Endothelial cell of umbilical vein (primary cell): ENCODE data around the gene AGBL4. TPM values are rescaled to one million over a fixed set of nuclear protein-coding genes. Genes with fewer than 3 reads are reported as not detected.

Experiments used
- BruUV-seq: library from RNA; stranded (reverse); fragments of 400-500 nt; replicated peaks from 2 replicates; lab custom pipeline; 2021; lab: Mats Ljungman, UMichigan
- CTCF ChIA-PET: fragments of 300-600, 350-600 bp; sonication (Branson Sonifier 250); formaldehyde crosslinking; loops from one replicate; lab custom pipeline; 2021; ENCODE audit warnings: antibody characterized with exemption, inconsistent platforms; lab: Charles Lee
- POLR2A ChIA-PET: fragments of 300-600, 350-600 bp; sonication (Branson Sonifier 250); formaldehyde crosslinking; loops from one replicate; lab custom pipeline; 2021; ENCODE audit warnings: antibody characterized with exemption, inconsistent platforms; lab: Charles Lee
- DNase-seq: peaks from one replicate; pipeline ENCODE4 v3.0.0-alpha.2; 2011; ENCODE audit warnings: low read depth, low spot score
- FAIRE-seq: peaks from 2 replicates; lab custom pipeline; 2011; peaks lifted over from hg19 to GRCh38; lab: Jason Lieb, UNC
- H2AFZ ChIP-seq: 2 replicates; pipeline ENCODE4 v1.6.0; 2012; ENCODE audit warnings: low read depth, low read length, control low read depth, inconsistent platforms
- H3K27ac ChIP-seq: 2 replicates; pipeline ENCODE4 v1.5.1; 2011; ENCODE audit warnings: low read depth, mild to moderate bottlenecking, control low read depth, low read length, moderate library complexity; ENCODE audit not compliant: insufficient read depth
- H3K27me3 ChIP-seq, 2 experiments: 2 replicates each; pipeline versions ENCODE4 v1.6.0 to v1.6.1; 2011; ENCODE audit warnings: low read length in 2 of 2, mixed read lengths in 1 of 2; ENCODE audit not compliant: control insufficient read depth in 2 of 2, insufficient read depth in 2 of 2
- H3K36me3 ChIP-seq, 2 experiments: 2 replicates in 1 of 2; 3 replicates in 1 of 2; pipeline ENCODE4 v1.5.1; 2011; ENCODE audit warnings: low read length in 2 of 2, mild to moderate bottlenecking in 1 of 2, moderate library complexity in 1 of 2; ENCODE audit not compliant: control insufficient read depth in 2 of 2, insufficient read depth in 2 of 2; ENCODE audit errors: extremely low read depth in 1 of 2
- H3K4me1 ChIP-seq: 3 replicates; pipeline ENCODE4 v1.5.1; 2011; ENCODE audit warnings: mild to moderate bottlenecking, low read length; ENCODE audit not compliant: control insufficient read depth, insufficient read depth; ENCODE audit errors: extremely low read depth
- H3K4me2 ChIP-seq: 2 replicates; pipeline ENCODE4 v1.6.1; 2011; ENCODE audit warnings: low read length, control low read depth, mixed read lengths; ENCODE audit not compliant: insufficient read depth
- H3K4me3 ChIP-seq, 3 experiments: fragments of 200-600 bp in 1 of 3; sonication (generic), shearing (Covaris generic) in 1 of 3; replicated peaks in 1 of 3; 2 replicates each; pipeline ENCODE4 v1.5.1; 2011 to 2016; ENCODE audit warnings: control low read depth in 3 of 3, low read length in 3 of 3, mild to moderate bottlenecking in 2 of 3, inconsistent platforms in 1 of 3, low read depth in 1 of 3, moderate library complexity in 1 of 3; ENCODE audit not compliant: insufficient read depth in 1 of 3
- H3K79me2 ChIP-seq: 2 replicates; pipeline ENCODE4 v1.6.0; 2012; ENCODE audit warnings: low read length, inconsistent platforms; ENCODE audit not compliant: control insufficient read depth, insufficient read depth
- H3K9ac ChIP-seq: replicated peaks from 2 replicates; pipeline ENCODE3; 2011; ENCODE audit warnings: low read length, control low read depth; ENCODE audit not compliant: insufficient read depth; ENCODE audit errors: extremely low read depth
- H3K9me1 ChIP-seq: replicated peaks from 3 replicates; pipeline ENCODE4 v1.6.0; 2011; ENCODE audit warnings: mild to moderate bottlenecking, low read length; ENCODE audit not compliant: control insufficient read depth, insufficient read depth; ENCODE audit errors: extremely low read depth
- H3K9me3 ChIP-seq: replicated peaks from 2 replicates; pipeline ENCODE4 v1.5.1; 2012; ENCODE audit warnings: low read length, inconsistent platforms; ENCODE audit not compliant: control insufficient read depth, insufficient read depth
- H4K20me1 ChIP-seq: replicated peaks from 2 replicates; pipeline ENCODE3; 2011; ENCODE audit warnings: mild to moderate bottlenecking, low read length; ENCODE audit not compliant: control insufficient read depth, insufficient read depth; ENCODE audit errors: extremely low read depth
- CTCF ChIP-seq, 2 donors: IDR thresholded peaks; 1 replicate in 1 of 2; 2 replicates in 1 of 2; pipeline ENCODE4 v1.5.1; 2011; ENCODE audit warnings: low read length in 2 of 2, mild to moderate bottlenecking in 2 of 2, moderate library complexity in 2 of 2, control low read depth in 1 of 2, inconsistent platforms in 1 of 2, low read depth in 1 of 2; ENCODE audit not compliant: insufficient read depth in 1 of 2; ENCODE audit errors: extremely low read depth in 1 of 2
- EZH2 ChIP-seq: IDR thresholded peaks from 2 replicates; pipeline ENCODE4 v1.6.1; 2012; ENCODE audit warnings: borderline replicate concordance, low read depth, mild to moderate bottlenecking, moderate library complexity, low read length, inconsistent platforms; ENCODE audit not compliant: severe bottlenecking
- FOS ChIP-seq: IDR thresholded peaks from 2 replicates; pipeline ENCODE4 v1.6.1; 2011; ENCODE audit warnings: mild to moderate bottlenecking, low read length, moderate library complexity, borderline replicate concordance; ENCODE audit not compliant: insufficient read depth
- GATA2 ChIP-seq: IDR thresholded peaks from 2 replicates; pipeline ENCODE4 v1.7.0; 2011; ENCODE audit warnings: low read depth, mild to moderate bottlenecking, moderate library complexity, mixed read lengths, low read length; ENCODE audit not compliant: insufficient read length, insufficient read depth
- JUN ChIP-seq: IDR thresholded peaks from 2 replicates; pipeline ENCODE4 v1.6.1; 2011; ENCODE audit warnings: borderline replicate concordance, low read depth; ENCODE audit not compliant: insufficient read length, insufficient read depth
- MAX ChIP-seq: IDR thresholded peaks from 2 replicates; pipeline ENCODE4 v1.6.1; 2011; ENCODE audit not compliant: insufficient read depth, insufficient read length
- MYC ChIP-seq: IDR thresholded peaks from one replicate; pipeline ENCODE4 v1.6.1; 2011; ENCODE audit warnings: mild to moderate bottlenecking, low read depth, low read length
- POLR2A ChIP-seq: IDR thresholded peaks from 2 replicates; pipeline ENCODE4 v1.6.1; 2012; ENCODE audit warnings: low read depth, mild to moderate bottlenecking, control low read depth, low read length
- POLR2AphosphoS5 ChIP-seq: IDR thresholded peaks from 2 replicates; pipeline ENCODE4 v1.6.1; 2012; ENCODE audit warnings: low read depth, mild to moderate bottlenecking, control low read depth, low read length, moderate library complexity; ENCODE audit not compliant: insufficient read depth
- dilution Hi-C: fragments of 300-500 bp; cut with MboI; formaldehyde crosslinking; loops from one replicate; pipeline ENCODE4 v1.15.0; 2019; ENCODE audit warnings: low sequenced_read_pairs; ENCODE audit not compliant: extremely low pct_ligation_motif_present
- intact Hi-C: fragments of 100-400 bp; cut with micrococcal nuclease; formaldehyde crosslinking; loops from one replicate; pipeline ENCODE4 v1.10.0; 2022
- polyA plus RNA-seq, 4 experiments: library from polyadenylated mRNA; depleted of rRNA in 3 of 4; stranded (reverse) in 3 of 4; unstranded in 1 of 4; fragments of >200 nt; gene quantifications; 2 replicates each; pipeline versions ENCODE4 v1.2.1 to v1.2.3, GENCODE V29; 2011 to 2012; ENCODE audit warnings: missing spikeins in 1 of 4
- total RNA-seq: library from RNA; stranded (reverse); gene quantifications from 2 replicates; pipeline ENCODE4 v1.2.3, GENCODE V29; 2021

Gene AGBL4
- total and polyA plus RNA-seq, 2 donors (not counting 3 experiments of a cell fraction or from before 2014, with no cell fraction given), result not detected

- ChIA-PET CTCF (no interaction called here), POLR2A (no interaction called here)
- no peaks in the 10 kb centered on the region for H3K9me1 ChIP-seq
- no peak overlapping the region for H3K4me3 ChIP-seq
- no peak overlapping the region for H3K27ac ChIP-seq
- H3K9me3 ChIP-seq, result no peaks in the 10 kb centered on the region
- H3K27me3 ChIP-seq, result no peaks in the 10 kb centered on the region
- no TSS peak for BruUV-seq
- DNase-seq (no peak), FAIRE-seq (no peak)
- H3K79me2 ChIP-seq, result no peaks in the 10 kb centered on the region
- TF ChIP-seq GATA2 (no peak), EZH2 (no peak), MAX (no peak), FOS (no peak), MYC (no peak), JUN (no peak), POLR2AphosphoS5 (no peak), POLR2A (no peak), CTCF (IDR thresholded peaks at IDR 0.05; ENCODE audit: extremely low read depth in 1 of 2, insufficient read depth in 1 of 2, low read depth in 1 of 2, low read length in 2 of 2) (no peak)
- intact Hi-C loops, result no loop called here
- H4K20me1 ChIP-seq, result no peaks in the 10 kb centered on the region
- H3K4me1 ChIP-seq, result no peaks in the 10 kb centered on the region
- H2AFZ ChIP-seq, result no peak overlapping the region
- H3K36me3 ChIP-seq, result no peaks in the 10 kb centered on the region
- dilution Hi-C loops, result no loop called here
- H3K4me2 ChIP-seq, result no peak overlapping the region
- H3K9ac ChIP-seq, result no peak overlapping the region
These were observed 1082.6 kb downstream of the AGBL4 start for GRCh38 chr1:48940962-48941732.
